SJSA1 (cell line): ENCODE measurements around the gene SPNS1. TPM values are rescaled to one million over a fixed set of nuclear protein-coding genes. Genes with fewer than 3 reads are reported as not detected.
"Not testable (repeated sequence)": the region's sequence is repeated elsewhere in the genome, so short reads cannot be mapped to it uniquely, and the experiment has no call there.

Experiments used
- DNase-seq, 2 experiments: peaks; one replicate each; pipeline ENCODE4 v3.0.0-alpha.2; 2015 to 2020; ENCODE audit warnings: low spot score in 2 of 2, low read depth in 1 of 2
- H3K27ac ChIP-seq: fragments of 250-450 bp; sonication (Bioruptor Pico); 2 replicates; pipeline ENCODE4 v1.5.1; 2020; ENCODE audit warnings: mild to moderate bottlenecking, moderate library complexity
- H3K27me3 ChIP-seq: fragments of 250-450 bp; sonication (Bioruptor Pico); replicated peaks from 2 replicates; pipeline ENCODE4 v1.5.1; 2020; ENCODE audit warnings: mild to moderate bottlenecking, moderate library complexity
- H3K36me3 ChIP-seq: fragments of 250-450 bp; sonication (Bioruptor Pico); 2 replicates; pipeline ENCODE4 v1.5.1; 2020; ENCODE audit warnings: mild to moderate bottlenecking
- H3K4me1 ChIP-seq: fragments of 250-450 bp; sonication (Bioruptor Pico); replicated peaks from 2 replicates; pipeline ENCODE4 v1.6.1; 2021; ENCODE audit warnings: mild to moderate bottlenecking
- H3K4me3 ChIP-seq: fragments of 250-450 bp; sonication (Bioruptor Pico); 2 replicates; pipeline ENCODE4 v1.5.1; 2020; ENCODE audit warnings: mild to moderate bottlenecking
- H3K9me3 ChIP-seq: fragments of 250-450 bp; sonication (Bioruptor Pico); replicated peaks from 2 replicates; pipeline ENCODE4 v1.5.1; 2020; ENCODE audit warnings: mild to moderate bottlenecking
- total RNA-seq: library from RNA; depleted of rRNA; stranded (reverse); fragments of >200 nt; shearing (Covaris generic); gene quantifications from 2 replicates; pipeline ENCODE4 v1.2.3, GENCODE V29; 2014

SPNS1 gene
- total RNA-seq, 1 experiment from 2014 or later = 43.0 TPM

- Histone ChIP-seq H3K27ac (no peak overlapping the region), H3K27me3 (no peaks in the 10 kb centered on the region), H3K4me1 (no peaks in the 10 kb centered on the region), H3K9me3 (no peaks in the 10 kb centered on the region), H3K4me3 (no peak overlapping the region), H3K36me3 (no peaks in the 10 kb centered on the region)
- no peak for DNase-seq
Measured at GRCh38 chr16:28937222-28937876, 37.2 kb upstream of the SPNS1 start.

GRCh38 chr16:28938721-28939120 is 35.9 kb upstream of the SPNS1 start:
- Histone ChIP-seq H3K4me1 (no peaks in the 10 kb centered on the region), H3K9me3 (no peaks in the 10 kb centered on the region), H3K27ac (no peak overlapping the region), H3K27me3 (no peaks in the 10 kb centered on the region), H3K4me3 (no peak overlapping the region), H3K36me3 (no peaks in the 10 kb centered on the region)
- DNase-seq = no peak

- not testable (repeated sequence) for H3K9me3 ChIP-seq, H3K4me3 ChIP-seq, DNase-seq, H3K27ac ChIP-seq, H3K4me1 ChIP-seq, H3K36me3 ChIP-seq, H3K27me3 ChIP-seq
Measured at GRCh38 chr16:28939825-28940224, 34.8 kb upstream of the SPNS1 start.

GRCh38 chr16:28943281-28943680 is 31.3 kb upstream of the SPNS1 start:
- Histone ChIP-seq H3K36me3 (no peaks in the 10 kb centered on the region), H3K27ac (no peak overlapping the region), H3K9me3 (no peaks in the 10 kb centered on the region), H3K27me3 (no peaks in the 10 kb centered on the region), H3K4me1 (peaks cover 8% of the 10 kb centered on the region), H3K4me3 (no peak overlapping the region)
- DNase-seq = no peak

- H3K36me3 ChIP-seq = peaks cover 5% of the 10 kb centered on the region
Measured at GRCh38 chr16:28946681-28947080, 27.9 kb upstream of the SPNS1 start.

GRCh38 chr16:28950648-28951409 is 23.7 kb upstream of the SPNS1 start, which contains the start of gene NFATC2IP:
Gene NFATC2IP, plus strand, starts transcription at chr16:28950937. Its CDS starts 75 bp downstream, at chr16:28951012.
- peak; percentile 99 to 100 for DNase-seq
- H3K9me3 ChIP-seq = no peaks in the 10 kb centered on the region
- H3K4me3 ChIP-seq = peak within 1 kb of the TSS; percentile 88
- peaks cover 42% of the 10 kb centered on the region for H3K36me3 ChIP-seq
- peak within 1 kb of the TSS; percentile 37 for H3K27ac ChIP-seq
- H3K27me3 ChIP-seq = no peaks in the 10 kb centered on the region
- peaks cover 12% of the 10 kb centered on the region for H3K4me1 ChIP-seq

More at GRCh38 chr16:28946681-28947080, 27.9 kb upstream of the SPNS1 start:
- Histone ChIP-seq H3K4me1 (peaks cover 14% of the 10 kb centered on the region), H3K4me3 (no peak overlapping the region), H3K9me3 (no peaks in the 10 kb centered on the region), H3K27ac (no peak overlapping the region), H3K27me3 (no peaks in the 10 kb centered on the region)
- no peak for DNase-seq

GRCh38 chr16:28951410-28951943 is 23.1 kb upstream of the SPNS1 start:
- H3K9me3 ChIP-seq = no peaks in the 10 kb centered on the region
- peak overlapping the region; percentile 37 for H3K27ac ChIP-seq
- H3K36me3 ChIP-seq = peaks cover 48% of the 10 kb centered on the region
- peak overlapping the region; percentile 88 for H3K4me3 ChIP-seq
- peaks cover 11% of the 10 kb centered on the region for H3K4me1 ChIP-seq
- no peak for DNase-seq
- H3K27me3 ChIP-seq = no peaks in the 10 kb centered on the region

- no peaks in the 10 kb centered on the region for H3K27me3 ChIP-seq
- H3K27ac ChIP-seq = no peak overlapping the region
- H3K9me3 ChIP-seq = no peaks in the 10 kb centered on the region
- no peak for DNase-seq
- no peaks in the 10 kb centered on the region for H3K4me1 ChIP-seq
- no peak overlapping the region for H3K4me3 ChIP-seq
- H3K36me3 ChIP-seq = peaks cover 81% of the 10 kb centered on the region
Measured at GRCh38 chr16:28958216-28958615, 16.4 kb upstream of the SPNS1 start.

- DNase-seq = no peak
- Histone ChIP-seq H3K4me1 (no peaks in the 10 kb centered on the region), H3K36me3 (peaks cover 81% of the 10 kb centered on the region), H3K4me3 (no peak overlapping the region), H3K27me3 (no peaks in the 10 kb centered on the region), H3K27ac (no peak overlapping the region), H3K9me3 (no peaks in the 10 kb centered on the region)
Measured at GRCh38 chr16:28958836-28959235, 15.7 kb upstream of the SPNS1 start.

- Histone ChIP-seq H3K27ac (no peak overlapping the region), H3K9me3 (no peaks in the 10 kb centered on the region), H3K4me1 (no peaks in the 10 kb centered on the region), H3K36me3 (peaks cover 53% of the 10 kb centered on the region), H3K27me3 (no peaks in the 10 kb centered on the region), H3K4me3 (no peak overlapping the region)
- DNase-seq = no peak
Measured at GRCh38 chr16:28964072-28964471, 10.5 kb upstream of the SPNS1 start.

- H3K4me1 ChIP-seq = no peaks in the 10 kb centered on the region
- no peaks in the 10 kb centered on the region for H3K27me3 ChIP-seq
- H3K36me3 ChIP-seq = peaks cover 50% of the 10 kb centered on the region
- no peaks in the 10 kb centered on the region for H3K9me3 ChIP-seq
- H3K4me3 ChIP-seq = no peak overlapping the region
- DNase-seq = no peak
- no peak overlapping the region for H3K27ac ChIP-seq
Measured at GRCh38 chr16:28964496-28964895, 10.1 kb upstream of the SPNS1 start.

- no peaks in the 10 kb centered on the region for H3K27me3 ChIP-seq
- no peaks in the 10 kb centered on the region for H3K9me3 ChIP-seq
- peaks cover 32% of the 10 kb centered on the region for H3K36me3 ChIP-seq
- H3K4me1 ChIP-seq = no peaks in the 10 kb centered on the region
- no peak for DNase-seq
- no peak overlapping the region for H3K27ac ChIP-seq
- no peak overlapping the region for H3K4me3 ChIP-seq
Measured at GRCh38 chr16:28967156-28967555, 7.4 kb upstream of the SPNS1 start.

- not testable (repeated sequence) for H3K4me3 ChIP-seq, H3K27ac ChIP-seq, H3K4me1 ChIP-seq, H3K36me3 ChIP-seq, H3K27me3 ChIP-seq, DNase-seq, H3K9me3 ChIP-seq
Measured at GRCh38 chr16:28969696-28970095, 4.9 kb upstream of the SPNS1 start.

GRCh38 chr16:28974007-28974436 is 556 bp upstream of the SPNS1 start:
- peaks cover 23% of the 10 kb centered on the region for H3K36me3 ChIP-seq
- no peaks in the 10 kb centered on the region for H3K9me3 ChIP-seq
- H3K4me1 ChIP-seq = peaks cover 11% of the 10 kb centered on the region
- H3K27me3 ChIP-seq = no peaks in the 10 kb centered on the region
- H3K4me3 ChIP-seq = peak overlapping the region; percentile 81
- DNase-seq = peak in 1 of 2 experiments; percentile 77
- peak overlapping the region; percentile 62 for H3K27ac ChIP-seq
